ENCODE results near the gene ARHGEF1.
"Not testable (repeated sequence)": the region's sequence is repeated elsewhere in the genome, so short reads cannot be mapped to it uniquely, and the experiment has no call there.

ARHGEF1 gene

DNA sequence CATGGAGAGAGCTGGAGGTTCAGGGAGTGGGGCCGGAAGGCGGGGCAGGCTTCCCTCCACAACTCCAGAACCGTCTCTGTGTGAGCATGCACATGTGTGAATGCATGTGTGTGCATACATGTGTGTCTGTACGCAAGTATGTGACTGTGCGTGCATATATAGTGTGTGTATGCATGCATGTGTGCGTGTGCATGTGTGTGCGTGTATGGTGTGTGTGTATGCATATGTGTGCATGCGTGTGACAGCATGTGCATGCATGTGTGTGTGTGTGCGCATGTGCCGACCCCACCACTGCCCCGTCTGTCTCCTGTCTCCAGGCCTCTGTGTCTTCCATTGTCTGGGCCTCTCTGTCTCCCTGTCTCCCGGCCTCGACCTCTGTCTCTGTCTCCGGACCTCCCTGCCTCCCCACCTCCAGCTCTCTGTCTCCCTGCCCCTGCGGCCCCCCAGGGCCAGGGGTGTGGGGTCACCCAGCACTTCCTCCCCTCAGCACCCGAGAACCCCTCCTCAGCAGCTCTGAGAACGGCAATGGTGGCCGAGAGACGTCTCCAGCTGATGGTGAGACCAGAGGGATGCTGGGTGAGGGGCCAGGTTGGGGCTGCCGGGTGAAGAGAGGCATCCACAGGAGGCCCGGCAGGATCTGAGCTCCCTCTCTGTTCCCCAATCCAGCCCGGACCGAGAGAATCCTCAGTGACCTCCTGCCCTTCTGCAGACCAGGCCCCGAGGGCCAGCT is 22.5 kb downstream of the ARHGEF1 start:
- DNase-seq (ENCODE audit: low read depth), result no peak

DNA sequence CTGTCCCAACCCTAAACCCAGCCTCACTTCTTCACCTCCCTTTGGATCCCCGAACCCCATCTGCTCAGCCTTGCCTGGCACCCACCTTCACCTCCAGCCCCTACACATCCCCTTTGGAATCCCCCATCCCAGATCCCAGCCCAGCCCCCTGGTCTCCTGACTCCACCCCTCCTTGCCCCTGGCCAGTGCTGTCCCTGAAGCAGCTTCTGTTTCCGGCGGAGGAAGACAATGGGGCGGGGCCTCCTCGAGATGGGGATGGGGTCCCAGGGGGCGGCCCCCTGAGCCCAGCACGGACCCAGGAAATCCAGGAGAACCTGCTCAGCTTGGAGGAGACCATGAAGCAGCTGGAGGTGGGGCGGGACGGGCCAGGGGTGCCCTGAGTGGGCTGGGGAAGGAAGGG is 23.3 kb downstream of the ARHGEF1 start:
- DNase-seq (ENCODE audit: low read depth), result no peak

DNA sequence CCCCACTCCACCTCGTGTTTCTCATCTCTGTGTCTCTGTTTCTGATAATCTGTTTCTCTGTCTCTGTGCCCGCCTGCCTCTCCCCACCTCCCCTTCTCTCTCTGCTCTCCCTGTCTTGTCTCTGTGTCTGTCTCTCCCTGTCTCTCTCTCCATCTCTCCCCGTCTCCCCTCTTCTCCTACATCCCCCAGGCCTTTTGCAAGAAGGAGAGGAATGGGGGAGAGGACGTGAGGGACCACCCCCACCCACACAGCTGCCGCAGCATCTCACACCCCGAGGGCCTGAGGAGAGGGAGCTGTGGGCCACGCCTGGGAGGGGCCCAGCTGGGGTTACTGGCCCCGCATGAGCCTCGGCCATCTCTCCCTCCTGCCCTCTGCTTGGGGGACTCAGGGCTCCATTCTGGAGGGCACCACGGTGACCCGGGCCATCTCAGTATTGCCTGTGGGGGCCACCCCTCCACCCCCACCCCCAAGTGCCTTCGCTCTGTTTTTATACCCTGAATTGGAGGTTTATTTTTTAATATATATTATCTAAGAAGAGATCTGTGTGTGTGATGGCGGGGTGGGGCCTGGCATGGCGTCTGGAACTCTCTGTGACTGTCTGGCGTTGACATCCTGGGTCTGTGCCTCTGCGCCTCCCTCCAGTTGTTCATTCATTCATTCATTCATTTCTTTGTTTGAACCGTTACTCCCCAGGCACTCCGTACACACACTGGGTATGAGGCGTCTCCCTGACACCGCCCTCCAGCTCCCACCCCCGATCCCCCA is 24.1 kb downstream of the ARHGEF1 start:
- DNase-seq (ENCODE audit: low read depth), result no peak

DNA sequence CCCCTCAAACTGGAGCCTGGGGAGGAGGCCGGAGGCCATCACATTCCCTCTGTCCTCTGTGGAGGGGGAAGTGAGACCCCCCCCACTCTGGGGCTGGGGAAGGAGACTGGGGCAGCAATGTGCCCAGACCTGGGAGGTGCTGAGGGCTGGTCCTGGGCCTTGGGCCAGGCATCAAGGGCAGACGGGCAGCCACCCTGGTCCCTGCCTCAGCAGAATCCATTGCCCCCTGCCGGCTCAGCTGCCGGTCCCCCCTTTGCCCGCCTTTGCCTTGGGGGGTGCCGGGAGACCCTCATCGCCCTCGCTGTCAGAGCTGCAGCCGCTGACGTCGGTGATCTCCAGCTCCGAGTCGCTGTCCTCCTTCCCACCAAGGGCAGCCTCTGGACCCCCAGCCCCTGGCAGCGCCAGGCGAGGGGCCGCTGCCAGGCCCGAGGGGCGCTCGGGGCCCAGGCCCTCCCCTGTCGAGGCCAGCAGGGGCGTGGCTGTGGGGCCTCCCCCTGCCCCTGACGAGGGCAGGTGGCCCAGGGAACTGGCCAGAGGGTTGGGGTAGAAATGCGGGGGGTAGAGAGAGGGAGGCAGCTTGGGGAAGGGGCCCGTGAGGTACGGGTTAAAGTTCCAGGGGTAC is 25.1 kb downstream of the ARHGEF1 start:
- no peak for DNase-seq (ENCODE audit: low read depth)

DNA sequence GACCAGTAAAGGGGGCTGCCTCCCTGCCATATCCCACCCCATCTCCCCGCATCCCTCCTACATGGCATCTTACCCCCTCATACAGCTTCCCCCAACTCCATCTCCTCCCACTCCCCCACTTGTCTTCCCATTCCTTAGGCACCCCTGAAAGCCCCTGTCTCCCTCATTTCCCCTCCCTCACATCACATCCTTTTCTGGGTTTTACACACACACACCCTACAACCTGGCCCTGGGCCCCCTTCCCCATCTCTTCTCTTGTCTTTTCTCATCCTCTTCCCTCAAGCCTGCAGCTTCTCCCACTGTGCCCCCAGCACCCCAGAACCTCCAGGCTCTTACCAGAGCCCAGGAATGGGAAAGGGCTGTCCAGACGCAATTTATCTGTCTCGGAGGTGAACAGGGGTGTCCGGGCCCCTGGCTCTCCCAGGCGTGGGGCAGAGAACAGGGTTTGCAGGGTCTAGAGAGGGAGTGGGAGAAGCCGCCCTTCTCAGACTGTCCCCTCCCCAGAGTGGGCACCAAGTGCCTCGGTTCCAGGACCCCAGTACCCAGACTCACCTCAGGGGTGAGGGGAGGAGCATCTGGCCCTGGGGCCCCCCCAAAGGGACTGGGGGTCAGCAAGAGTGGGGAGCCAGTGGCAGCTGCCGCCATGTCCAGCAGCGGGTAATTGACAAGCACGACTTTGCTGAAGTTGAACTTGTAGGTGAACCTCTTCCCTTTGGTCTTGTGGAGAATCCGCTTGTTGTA is 25.9 kb downstream of the ARHGEF1 start:
- DNase-seq (ENCODE audit: low read depth), result no peak

DNA sequence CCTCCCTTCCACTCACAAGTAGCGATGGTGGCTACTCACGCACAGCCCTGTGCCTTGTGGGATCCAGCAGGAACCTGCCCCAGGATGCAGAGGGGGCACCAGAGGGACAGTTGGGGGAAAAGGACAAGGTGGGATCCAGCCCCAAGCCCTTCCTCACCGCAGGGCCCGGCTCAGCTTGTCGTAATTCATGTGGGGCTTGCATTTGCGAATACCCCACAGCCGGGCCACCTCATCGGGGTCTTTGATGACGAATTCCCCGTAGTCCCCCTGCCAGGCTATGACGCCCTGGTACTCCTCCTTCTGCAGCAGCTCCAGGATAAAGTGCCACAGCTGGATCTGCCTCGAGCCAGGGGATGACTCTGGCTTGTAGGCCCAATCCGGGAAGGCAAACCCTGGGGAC is 26.7 kb downstream of the ARHGEF1 start:
- DNase-seq (ENCODE audit: low read depth), result no peak

DNA sequence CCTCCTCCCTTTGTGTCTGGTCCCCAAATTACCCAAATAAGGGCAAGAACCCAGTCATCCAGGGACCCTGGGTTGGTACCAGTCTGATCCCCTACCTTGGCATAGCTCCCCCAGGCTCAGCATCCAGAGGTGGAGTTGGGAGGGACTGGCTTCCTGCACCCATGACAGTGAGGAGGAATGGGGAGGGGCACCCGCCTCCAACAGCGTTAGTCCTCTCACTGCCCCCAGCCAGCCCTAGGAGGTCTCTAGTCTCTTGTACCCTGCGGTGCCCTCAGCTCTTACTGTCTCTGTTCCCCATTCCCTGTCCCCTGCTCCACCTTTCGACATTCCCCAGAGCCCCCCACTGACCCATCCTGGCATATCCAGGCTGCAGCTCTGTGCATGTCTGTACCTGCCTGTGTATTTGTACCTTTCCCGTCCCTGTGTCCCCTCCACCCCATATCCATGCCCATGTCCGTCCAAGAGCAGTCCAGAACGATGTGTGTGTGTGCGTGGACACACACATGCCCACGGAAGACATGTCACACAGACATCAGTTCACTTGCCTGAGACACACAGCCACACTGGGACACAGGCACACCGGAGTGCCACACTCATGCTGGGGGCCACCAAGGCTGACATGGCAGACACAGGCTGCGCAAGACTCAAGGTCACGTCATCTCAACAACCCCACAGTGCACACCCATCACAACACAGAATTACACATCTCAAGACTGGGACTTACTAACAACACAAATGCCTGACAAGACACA is 27.4 kb downstream of the ARHGEF1 start:
- no peak for DNase-seq (ENCODE audit: low read depth)

DNA sequence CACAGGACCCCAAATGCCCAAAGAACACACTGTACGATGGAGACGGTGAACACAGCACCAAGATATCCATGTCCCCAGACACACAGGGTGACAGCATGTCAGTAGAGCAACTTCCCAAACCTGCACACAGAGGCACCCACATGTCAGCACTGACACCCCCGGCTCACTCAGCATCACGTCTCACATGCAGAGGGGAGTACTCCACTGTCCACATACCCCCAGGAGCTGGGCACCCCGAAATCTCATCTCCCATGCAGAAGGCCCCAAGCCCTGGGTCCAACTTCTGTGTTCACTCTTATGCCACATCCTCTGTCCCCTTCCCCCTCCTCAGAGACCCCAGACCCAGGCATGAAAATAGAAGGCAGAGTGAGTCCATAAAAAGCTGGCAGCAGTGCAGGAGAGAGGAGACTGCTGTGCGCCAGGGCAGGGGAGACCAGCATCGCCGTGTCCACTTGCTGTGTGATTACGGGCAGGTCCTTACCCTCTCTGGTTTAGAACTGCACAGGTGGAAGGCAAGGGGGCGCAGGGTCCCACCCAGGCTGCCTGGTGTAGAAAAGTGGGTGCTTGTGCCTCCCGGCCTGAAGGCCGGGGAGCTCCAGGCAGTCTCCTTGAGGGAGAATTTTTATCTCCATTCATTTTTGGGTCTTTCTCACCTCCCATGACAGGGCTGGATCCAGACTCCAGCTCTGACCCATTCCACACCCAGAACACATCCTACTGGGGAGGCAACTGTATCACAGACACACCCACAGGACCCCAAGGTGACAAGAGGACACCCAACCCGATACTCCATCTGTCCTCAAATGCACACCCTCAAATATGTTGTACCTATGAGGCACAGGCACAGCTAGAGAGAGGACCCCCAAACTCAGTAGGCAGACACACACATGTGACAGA is 28.3 kb downstream of the ARHGEF1 start:
- DNase-seq (ENCODE audit: low read depth), result no peak

DNA sequence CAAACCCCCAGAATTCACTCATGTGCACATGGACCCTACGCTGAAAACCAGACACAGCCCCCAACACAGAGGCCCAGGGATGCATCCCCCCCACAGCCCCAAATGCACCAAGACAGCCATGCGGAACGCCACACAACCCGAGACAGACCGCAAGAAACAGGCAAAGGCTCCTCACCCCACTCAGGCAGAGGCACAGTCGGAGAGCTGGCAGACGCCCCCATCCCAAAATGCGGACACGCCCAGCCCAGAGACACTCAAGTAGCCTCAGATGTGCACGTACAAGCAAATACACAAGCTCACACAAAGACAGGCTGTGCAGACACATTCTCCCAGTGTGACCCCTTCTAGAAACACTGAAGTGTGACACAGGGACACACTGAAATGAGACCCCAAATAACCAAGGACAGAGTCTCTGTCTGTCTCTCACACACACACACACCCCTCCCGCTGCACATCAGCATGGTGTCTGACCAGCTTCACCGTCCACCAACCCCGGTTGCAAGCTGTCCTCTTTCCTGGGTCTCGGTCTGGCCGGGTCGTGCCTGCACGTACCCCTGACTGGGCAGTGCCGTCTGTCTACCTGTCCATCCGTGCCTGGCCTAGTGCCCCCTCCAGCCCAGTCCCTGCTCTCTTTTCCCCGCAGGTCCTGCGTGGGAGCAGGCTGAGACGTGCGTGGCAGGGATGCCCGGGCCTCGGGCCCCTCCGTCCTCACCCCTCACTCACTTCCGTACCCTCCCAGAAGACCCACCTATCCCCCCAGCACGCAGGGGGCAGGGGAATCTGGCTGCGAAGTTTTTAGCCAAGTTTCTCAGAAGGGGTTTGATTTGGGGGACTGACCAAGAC is 29.1 kb downstream of the ARHGEF1 start:
- DNase-seq (ENCODE audit: low read depth), result no peak

DNA sequence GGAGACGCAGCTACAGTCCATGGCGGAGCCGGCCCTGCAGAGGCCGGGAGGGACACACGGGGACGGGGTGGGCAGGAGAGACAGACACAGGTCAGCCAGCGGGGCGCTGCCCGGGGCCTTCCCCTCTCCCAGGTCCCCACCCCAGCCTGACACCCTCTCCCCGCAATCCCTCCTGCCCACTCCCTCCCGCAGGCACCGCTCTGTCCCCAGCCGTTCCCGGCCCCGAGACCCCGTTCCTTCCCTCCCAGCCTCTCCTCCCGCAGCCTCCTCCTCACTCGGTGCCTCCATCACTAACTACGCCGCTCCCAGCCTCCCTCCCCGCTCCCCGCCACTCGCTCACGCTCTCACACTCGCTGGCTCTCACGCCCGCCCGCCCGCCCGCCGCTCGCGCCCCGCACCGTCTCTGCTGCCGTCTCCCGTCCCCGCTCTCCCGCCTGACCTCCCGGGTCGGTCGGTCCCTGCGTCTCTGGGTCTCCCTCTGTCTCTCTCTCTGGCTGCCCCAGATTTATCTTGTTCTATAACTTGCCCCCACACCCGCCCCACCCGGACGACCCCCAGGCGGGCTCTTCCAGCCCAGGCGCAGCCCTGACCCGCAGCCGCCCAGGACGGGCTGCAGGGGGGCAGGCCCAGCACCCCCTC is 30.0 kb downstream of the ARHGEF1 start:
- no peak for DNase-seq (ENCODE audit: low read depth)

DNA sequence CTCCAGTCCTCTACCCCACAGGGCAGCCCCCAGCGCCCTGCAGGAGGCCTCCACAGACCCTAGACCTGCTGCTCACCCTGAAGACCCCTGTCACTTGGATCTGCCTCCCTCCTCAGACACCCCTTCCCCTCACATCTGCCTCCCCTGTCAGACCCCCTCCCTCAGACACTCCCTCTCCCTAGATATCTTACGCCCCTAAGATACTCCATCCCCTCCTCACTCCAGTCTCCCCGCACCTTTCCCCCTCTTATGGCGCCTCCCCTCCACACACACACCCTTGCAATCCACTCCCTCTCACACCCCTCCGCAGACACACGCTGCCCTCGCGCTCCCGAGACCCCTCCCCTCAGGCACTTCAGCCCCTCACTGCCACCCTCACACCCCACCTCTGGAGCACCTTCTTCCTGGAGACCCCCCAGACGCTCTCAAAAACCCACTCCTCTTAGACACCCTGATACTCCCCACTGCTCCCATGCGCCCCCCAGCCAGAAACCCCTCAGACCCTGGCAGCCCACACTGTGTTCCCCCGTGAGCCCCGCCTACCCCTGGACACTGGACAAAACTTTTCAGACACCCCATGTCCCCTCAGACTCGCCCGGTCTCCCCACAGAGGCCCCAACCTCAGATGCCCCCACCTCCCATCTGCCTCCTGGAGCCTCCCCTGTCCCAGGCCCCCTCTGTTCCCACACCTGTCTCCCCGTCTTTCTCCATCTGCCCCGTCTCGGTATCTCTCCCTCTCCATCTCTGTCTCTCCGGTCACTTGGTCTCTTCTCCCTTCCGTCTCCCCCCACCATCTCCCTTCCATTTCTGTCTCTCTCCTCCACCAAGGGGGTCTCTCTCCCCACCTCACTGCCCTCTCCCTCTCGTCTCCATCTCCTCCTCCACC is 30.8 kb downstream of the ARHGEF1 start:
- no peak for DNase-seq (ENCODE audit: low read depth)

DNA sequence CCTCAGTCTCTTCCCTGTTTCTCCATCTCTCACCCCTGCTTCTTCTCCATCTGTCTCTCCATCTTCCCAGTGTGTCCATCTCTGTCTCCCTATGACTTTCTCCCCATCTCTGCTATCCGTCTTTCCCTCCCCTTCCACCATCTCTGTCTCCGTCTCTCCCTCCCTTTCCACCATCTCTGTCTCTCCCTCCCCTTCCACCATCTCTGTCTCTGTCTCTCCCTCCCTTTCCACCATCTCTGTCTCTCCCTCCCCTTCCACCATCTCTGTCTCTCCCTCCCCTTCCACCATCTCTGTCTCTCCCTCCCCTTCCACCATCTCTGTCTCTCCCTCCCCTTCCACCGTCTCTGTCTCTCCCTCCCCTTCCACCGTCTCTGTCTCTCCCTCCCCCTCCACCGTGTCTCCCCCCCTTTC is 31.4 kb downstream of the ARHGEF1 start:
- not testable (repeated sequence) for DNase-seq (ENCODE audit: low read depth)

DNA sequence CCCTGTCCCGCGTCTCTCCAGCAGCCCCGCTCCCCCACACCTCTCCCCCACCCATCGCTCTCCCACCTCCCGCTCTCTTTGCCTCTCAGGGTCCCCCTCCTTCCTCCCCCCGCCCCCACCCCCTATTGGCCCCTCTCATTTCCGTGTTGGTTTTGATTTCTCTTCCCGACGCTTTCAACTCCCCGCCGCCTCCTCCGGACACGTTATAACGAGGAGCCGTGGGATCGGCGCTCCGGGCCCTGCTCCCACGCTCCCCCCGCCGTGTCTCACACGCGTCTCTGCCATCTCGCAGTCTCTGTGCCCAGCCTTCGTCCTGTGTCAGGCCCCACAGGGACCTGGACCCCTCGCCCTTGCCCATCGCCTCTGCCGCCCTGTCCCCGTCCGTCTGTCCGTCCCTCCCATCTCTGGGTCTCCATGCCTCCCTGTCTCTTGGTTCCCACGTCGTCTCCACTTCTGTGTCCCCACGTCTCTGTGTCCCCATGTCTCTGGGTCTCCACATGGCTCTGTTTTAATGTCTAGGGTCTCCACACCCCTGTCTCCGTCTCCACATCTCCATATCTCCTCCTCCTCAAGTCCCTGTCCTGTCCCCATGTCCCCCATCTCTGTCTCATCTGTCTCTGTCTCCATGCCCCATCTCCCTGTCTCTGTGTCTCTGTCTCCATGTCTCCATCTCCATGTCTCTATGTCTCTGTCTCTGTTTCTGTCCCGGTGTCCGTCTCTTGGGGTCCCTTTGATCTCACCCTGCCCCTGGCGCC is 32.2 kb downstream of the ARHGEF1 start:
- DNase-seq (ENCODE audit: low read depth), result no peak

DNA sequence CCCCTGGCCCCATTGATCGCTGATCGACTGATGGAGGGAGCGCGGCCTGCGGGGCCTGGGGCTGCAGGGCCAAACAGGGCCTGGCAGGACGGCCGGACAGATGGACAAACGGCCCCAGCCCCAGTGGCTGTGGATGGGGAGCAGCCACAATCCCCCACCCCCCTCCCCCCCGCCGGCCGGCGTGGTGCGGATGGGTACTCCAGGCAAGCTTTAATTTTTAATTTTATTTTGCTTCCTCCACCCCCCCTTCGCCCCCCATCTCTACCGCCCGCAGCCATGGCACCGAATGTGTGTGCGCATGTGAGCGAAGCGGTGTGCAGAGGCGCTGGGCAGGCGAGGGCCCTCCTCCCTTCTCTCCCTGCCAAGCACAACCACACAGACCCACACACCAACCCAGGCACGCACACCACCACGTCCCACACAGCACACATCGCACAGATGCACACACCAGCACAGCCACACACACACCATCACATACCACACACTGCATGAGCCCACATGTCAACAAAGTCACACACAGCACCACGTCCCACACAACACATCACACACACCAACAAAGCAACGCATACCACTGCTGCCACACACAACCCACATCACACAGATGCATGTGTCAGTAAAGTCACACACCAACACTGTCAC is 32.9 kb downstream of the ARHGEF1 start:
- DNase-seq (ENCODE audit: low read depth), result no peak

DNA sequence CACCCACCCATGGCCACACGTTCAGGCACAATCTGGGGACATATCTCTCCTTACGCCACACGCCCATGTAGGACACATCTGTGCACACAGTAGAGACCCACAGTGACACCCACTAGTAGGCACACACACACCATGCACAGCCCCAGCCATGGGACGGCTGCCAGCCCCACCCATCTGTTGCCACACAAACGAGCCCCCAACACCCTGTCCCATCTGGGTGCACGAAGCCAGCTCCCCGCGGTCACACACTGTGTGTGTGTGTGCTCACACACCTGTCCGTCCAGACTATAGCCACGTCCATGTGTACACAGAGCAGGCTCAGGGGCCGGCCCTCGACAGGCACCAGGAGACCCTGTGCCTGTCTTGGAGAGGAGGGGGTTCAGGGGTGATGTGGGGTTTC is 34.7 kb downstream of the ARHGEF1 start:
- no peak for DNase-seq (ENCODE audit: low read depth)

DNA sequence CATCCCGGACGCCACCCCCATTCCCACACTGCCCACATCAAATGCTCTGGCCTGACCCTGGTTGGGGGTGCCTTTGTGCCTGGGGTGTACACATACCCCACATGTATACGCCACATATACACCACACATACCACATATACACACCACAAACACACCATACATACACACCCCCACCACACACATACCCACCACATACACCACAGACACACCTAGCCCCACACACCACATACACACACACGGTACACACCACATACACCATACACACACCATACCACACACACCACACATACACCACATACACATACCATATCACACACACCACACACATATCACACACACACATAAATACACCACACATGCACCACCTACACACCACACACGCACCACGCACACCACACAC is 35.1 kb downstream of the ARHGEF1 start:
- DNase-seq (ENCODE audit: low read depth), result no peak

DNA sequence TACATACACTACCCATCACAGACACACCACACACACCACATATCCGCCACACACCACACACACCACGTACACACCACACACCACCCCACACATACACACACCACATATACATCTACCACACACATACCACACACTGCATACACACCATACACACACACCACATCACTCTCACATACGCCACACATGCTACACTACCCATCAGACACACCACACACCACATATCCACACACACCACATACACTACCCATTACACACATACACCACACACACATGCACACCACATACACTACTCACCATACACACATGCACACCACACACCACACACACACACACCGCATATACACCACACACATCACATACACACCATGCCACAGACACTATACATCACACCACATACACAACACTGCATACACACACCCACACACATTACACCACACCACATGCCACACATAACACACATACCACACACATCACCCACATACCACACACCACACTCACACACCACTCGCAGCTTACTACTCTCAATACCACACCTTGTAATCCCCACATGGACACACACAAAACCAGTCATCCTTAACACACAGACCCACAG is 35.8 kb downstream of the ARHGEF1 start:
- DNase-seq (ENCODE audit: low read depth), result no peak

Measured in stimulated activated CD8-positive, alpha-beta memory T cell treated with anti-CD3 and anti-CD28 coated beads, Interleukin-7, amount 100 ng/mL, for 24 hours (primary cell).